ENCODE results near the gene LIAS. TPM values are rescaled to one million over a fixed set of nuclear protein-coding genes. Genes with fewer than 3 reads are reported as not detected.

The LIAS gene
- total and polyA plus RNA-seq, 4 donors: 7.1 to 9.7 (median 9.5) TPM

GRCh38 chr4:39472396-39472795 is 13.5 kb downstream of the LIAS start:
- peak overlapping the region; percentile 44 to 51 for H3K27ac ChIP-seq (ENCODE audit: low read depth in 1 of 2, low read length in 2 of 2)
- H3K9me3 ChIP-seq (ENCODE audit: control insufficient read depth in 4 of 4, low read length in 3 of 4): no peaks in the 10 kb centered on the region
- DNase-seq (ENCODE audit: low spot score): no peak
- H3K36me3 ChIP-seq (ENCODE audit: control insufficient read depth in 4 of 4, insufficient read depth in 3 of 4, low read depth in 1 of 4, low read length in 3 of 4): peaks cover 0 to 5% (median 3%) of the 10 kb centered on the region in 4 donors
- H3K9ac ChIP-seq (ENCODE audit: low read depth in 1 of 2, low read length in 2 of 2): no peak overlapping the region
- TF ChIP-seq SP1 (IDR thresholded peaks at IDR 0.05) (no peak), ZBTB33 (IDR thresholded peaks at IDR 0.05) (peak; percentile 26), EGR1 (IDR thresholded peaks at IDR 0.05; ENCODE audit: low read depth in 2 of 2) (no peak), RAD21 (IDR thresholded peaks at IDR 0.05) (peak in 1 of 2 donors; percentile 11), RXRA (IDR thresholded peaks at IDR 0.05) (peak; percentile 31 to 69), TAF1 (conservative IDR thresholded peaks at IDR 0.05) (no peak), CTCF (IDR thresholded peaks at IDR 0.05; ENCODE audit: low read depth, low read length, missing input control) (no peak), HNF4A (conservative IDR thresholded peaks at IDR 0.05) (peak; percentile 45 to 64), YY1 (IDR thresholded peaks at IDR 0.05) (peak; percentile 51), JUND (IDR thresholded peaks at IDR 0.05) (peak in 1 of 2 donors; percentile 35)
- H3K4me3 ChIP-seq (ENCODE audit: low read depth in 1 of 3, low read length in 3 of 3): peak overlapping the region in 1 of 3 donors; percentile 1
- WGBS: 55% methylated on average over 3 of the region's 3 CpGs
- H3K4me1 ChIP-seq (ENCODE audit: control insufficient read depth in 4 of 4, insufficient read depth in 4 of 4, low read length in 3 of 4): peaks cover 2 to 34% (median 26%) of the 10 kb centered on the region in 4 donors
- H3K27me3 ChIP-seq (ENCODE audit: control insufficient read depth in 4 of 4, insufficient read depth in 4 of 4, low read length in 3 of 4): no peaks in the 10 kb centered on the region

DNA sequence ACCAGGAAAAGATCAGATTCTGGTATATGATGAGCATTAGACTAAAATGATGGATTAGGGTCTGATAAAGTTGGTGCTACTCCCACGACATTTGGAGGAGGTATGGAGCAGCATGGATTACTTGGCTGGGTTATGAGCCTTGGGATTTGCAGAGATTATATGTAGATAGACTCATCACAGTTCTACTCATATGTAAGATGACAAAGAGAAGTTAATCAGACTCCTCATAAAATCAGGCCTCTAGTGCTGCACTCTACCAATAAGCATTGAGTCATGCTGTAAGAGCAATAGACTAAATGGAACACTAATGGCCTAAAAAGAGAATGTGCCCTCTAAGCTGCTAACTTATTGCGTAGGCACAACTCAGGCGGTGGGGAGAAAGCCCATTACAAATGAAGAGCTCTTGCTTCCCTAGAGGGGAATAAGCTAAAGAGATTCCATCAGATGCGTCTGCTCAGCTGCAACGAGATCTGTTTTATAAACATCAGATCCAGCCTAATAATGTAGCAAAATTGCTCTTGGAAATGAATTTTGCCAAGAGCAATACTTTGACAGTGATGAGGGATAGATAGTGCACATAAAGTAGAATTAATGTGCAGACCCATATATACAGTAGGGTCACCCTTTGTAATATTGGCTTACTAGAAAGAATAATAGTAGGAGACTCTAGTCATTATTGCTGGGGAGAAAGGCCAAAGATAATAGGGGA is 17.5 kb downstream of the LIAS start:
- Histone ChIP-seq H3K4me1 (ENCODE audit: control insufficient read depth in 4 of 4, insufficient read depth in 4 of 4, low read length in 3 of 4) (peaks cover 2 to 9% (median 6%) of the 10 kb centered on the region in 4 donors), H3K9ac (ENCODE audit: low read depth in 1 of 2, low read length in 2 of 2) (no peak overlapping the region), H3K27ac (ENCODE audit: low read depth in 1 of 2, low read length in 2 of 2) (no peak overlapping the region), H3K9me3 (ENCODE audit: control insufficient read depth in 4 of 4, low read length in 3 of 4) (no peaks in the 10 kb centered on the region), H3K27me3 (ENCODE audit: control insufficient read depth in 4 of 4, insufficient read depth in 4 of 4, low read length in 3 of 4) (no peaks in the 10 kb centered on the region), H3K4me3 (ENCODE audit: low read depth in 1 of 3, low read length in 3 of 3) (no peak overlapping the region), H3K36me3 (ENCODE audit: control insufficient read depth in 4 of 4, insufficient read depth in 3 of 4, low read depth in 1 of 4, low read length in 3 of 4) (peaks cover 0 to 5% (median 2%) of the 10 kb centered on the region in 4 donors)
- TF ChIP-seq FOXA2 (IDR thresholded peaks at IDR 0.05) (no peak), ATF3 (IDR thresholded peaks at IDR 0.05) (no peak), FOXA1 (IDR thresholded peaks at IDR 0.05) (no peak), ZBTB33 (IDR thresholded peaks at IDR 0.05) (no peak), TAF1 (conservative IDR thresholded peaks at IDR 0.05) (no peak), EGR1 (IDR thresholded peaks at IDR 0.05; ENCODE audit: low read depth in 2 of 2) (no peak), HNF4G (IDR thresholded peaks at IDR 0.05) (no peak), MAX (IDR thresholded peaks at IDR 0.05) (no peak), HNF4A (conservative IDR thresholded peaks at IDR 0.05) (no peak), CTCF (IDR thresholded peaks at IDR 0.05; ENCODE audit: low read depth, low read length, missing input control) (no peak), SP1 (IDR thresholded peaks at IDR 0.05) (no peak), GABPA (IDR thresholded peaks at IDR 0.05 in 1 of 2, conservative IDR thresholded peaks at IDR 0.05 in 1 of 2) (no peak), YY1 (IDR thresholded peaks at IDR 0.05) (no peak), NR2F2 (IDR thresholded peaks at IDR 0.05) (no peak), JUND (IDR thresholded peaks at IDR 0.05) (no peak), RAD21 (IDR thresholded peaks at IDR 0.05) (no peak)
- TF ChIP-seq, protein P1, sequence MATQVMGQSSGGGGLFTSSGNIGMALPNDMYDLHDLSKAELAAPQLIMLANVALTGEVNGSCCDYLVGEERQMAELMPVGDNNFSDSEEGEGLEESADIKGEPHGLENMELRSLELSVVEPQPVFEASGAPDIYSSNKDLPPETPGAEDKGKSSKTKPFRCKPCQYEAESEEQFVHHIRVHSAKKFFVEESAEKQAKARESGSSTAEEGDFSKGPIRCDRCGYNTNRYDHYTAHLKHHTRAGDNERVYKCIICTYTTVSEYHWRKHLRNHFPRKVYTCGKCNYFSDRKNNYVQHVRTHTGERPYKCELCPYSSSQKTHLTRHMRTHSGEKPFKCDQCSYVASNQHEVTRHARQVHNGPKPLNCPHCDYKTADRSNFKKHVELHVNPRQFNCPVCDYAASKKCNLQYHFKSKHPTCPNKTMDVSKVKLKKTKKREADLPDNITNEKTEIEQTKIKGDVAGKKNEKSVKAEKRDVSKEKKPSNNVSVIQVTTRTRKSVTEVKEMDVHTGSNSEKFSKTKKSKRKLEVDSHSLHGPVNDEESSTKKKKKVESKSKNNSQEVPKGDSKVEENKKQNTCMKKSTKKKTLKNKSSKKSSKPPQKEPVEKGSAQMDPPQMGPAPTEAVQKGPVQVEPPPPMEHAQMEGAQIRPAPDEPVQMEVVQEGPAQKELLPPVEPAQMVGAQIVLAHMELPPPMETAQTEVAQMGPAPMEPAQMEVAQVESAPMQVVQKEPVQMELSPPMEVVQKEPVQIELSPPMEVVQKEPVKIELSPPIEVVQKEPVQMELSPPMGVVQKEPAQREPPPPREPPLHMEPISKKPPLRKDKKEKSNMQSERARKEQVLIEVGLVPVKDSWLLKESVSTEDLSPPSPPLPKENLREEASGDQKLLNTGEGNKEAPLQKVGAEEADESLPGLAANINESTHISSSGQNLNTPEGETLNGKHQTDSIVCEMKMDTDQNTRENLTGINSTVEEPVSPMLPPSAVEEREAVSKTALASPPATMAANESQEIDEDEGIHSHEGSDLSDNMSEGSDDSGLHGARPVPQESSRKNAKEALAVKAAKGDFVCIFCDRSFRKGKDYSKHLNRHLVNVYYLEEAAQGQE (IDR thresholded peaks at IDR 0.05): no peak
- no peak for DNase-seq (ENCODE audit: low spot score)
- WGBS: 89% methylated on average over 5 of the region's 5 CpGs
